ENCODE results near the gene ZNF385B.
"Not testable (repeated sequence)": the region's sequence is repeated elsewhere in the genome, so short reads cannot be mapped to it uniquely, and the experiment has no call there.

The ZNF385B gene

DNA sequence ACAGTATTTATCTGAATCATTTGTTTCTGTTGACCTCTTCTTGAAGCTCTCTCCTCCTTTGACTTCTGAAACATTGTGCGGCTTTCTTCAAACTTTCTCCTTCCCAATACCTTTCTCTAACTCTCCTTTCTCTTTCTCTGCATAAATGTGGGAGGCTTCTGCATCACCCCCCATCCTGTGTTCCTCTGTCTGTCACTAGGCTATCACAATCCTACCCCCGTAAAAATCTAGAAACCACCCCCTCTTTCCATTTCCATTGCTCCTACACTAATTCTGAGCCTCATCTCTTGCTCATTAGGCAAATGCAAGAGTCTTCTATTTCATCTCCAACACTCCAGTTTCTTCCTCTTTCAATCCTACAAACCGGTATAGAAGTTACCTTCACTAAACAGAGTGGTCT, 32.2 kb upstream of the ZNF385B start:
- no peaks in the 10 kb centered on the region for H3F3A ChIP-seq (ENCODE audit: insufficient read depth, low read length)
- no peaks in the 10 kb centered on the region for H3K9me3 ChIP-seq (replicated peaks; ENCODE audit: insufficient read depth, low read length)
- no peaks in the 10 kb centered on the region for H3K9me2 ChIP-seq (replicated peaks; ENCODE audit: insufficient read depth, low read length)
- no peaks in the 10 kb centered on the region for H3K36me3 ChIP-seq (replicated peaks; ENCODE audit: insufficient read depth, low read length)
- TF ChIP-seq CTCF (IDR thresholded peaks at IDR 0.05; ENCODE audit: low read length) (no peak), EZH2 (optimal IDR thresholded peaks at IDR 0.05; ENCODE audit: low read depth, low read length) (no peak), EZH2phosphoT487 (IDR thresholded peaks at IDR 0.05; ENCODE audit: low read length) (no peak)
- peaks cover 5% of the 10 kb centered on the region for H3K4me1 ChIP-seq (ENCODE audit: low read length)
- H3K27me3 ChIP-seq (replicated peaks; ENCODE audit: insufficient read depth, low read length) = no peaks in the 10 kb centered on the region
- no peak overlapping the region for H3K4me2 ChIP-seq (ENCODE audit: low read depth, low read length)
- no peak overlapping the region for H3K9ac ChIP-seq (ENCODE audit: low read length)
- DNase-seq = no peak
- no peaks in the 10 kb centered on the region for H3K79me2 ChIP-seq (ENCODE audit: low read length)
- H2AFZ ChIP-seq (ENCODE audit: low read length) = no peak overlapping the region
- H3K4me3 ChIP-seq (ENCODE audit: low read length) = no peak overlapping the region
- no peak overlapping the region for H3K27ac ChIP-seq (ENCODE audit: low read length)
- no peaks in the 10 kb centered on the region for H4K20me1 ChIP-seq (ENCODE audit: insufficient read depth, low read length)

GRCh38 chr2:179891237-179891636, 29.8 kb upstream of the ZNF385B start:
- no peaks in the 10 kb centered on the region for H3K9me3 ChIP-seq (replicated peaks; ENCODE audit: insufficient read depth, low read length)
- no peaks in the 10 kb centered on the region for H3K79me2 ChIP-seq (ENCODE audit: low read length)
- H3K36me3 ChIP-seq (replicated peaks; ENCODE audit: insufficient read depth, low read length) = no peaks in the 10 kb centered on the region
- no peak overlapping the region for H3K9ac ChIP-seq (ENCODE audit: low read length)
- H2AFZ ChIP-seq (ENCODE audit: low read length) = no peak overlapping the region
- H3K4me1 ChIP-seq (ENCODE audit: low read length) = no peaks in the 10 kb centered on the region
- no peaks in the 10 kb centered on the region for H3F3A ChIP-seq (ENCODE audit: insufficient read depth, low read length)
- no peak for DNase-seq
- H3K4me2 ChIP-seq (ENCODE audit: low read depth, low read length) = no peak overlapping the region
- no peak overlapping the region for H3K27ac ChIP-seq (ENCODE audit: low read length)
- no peak for TF ChIP-seq CTCF (IDR thresholded peaks at IDR 0.05; ENCODE audit: low read length)
- no peak for TF ChIP-seq EZH2 (optimal IDR thresholded peaks at IDR 0.05; ENCODE audit: low read depth, low read length)
- no peak for TF ChIP-seq EZH2phosphoT487 (IDR thresholded peaks at IDR 0.05; ENCODE audit: low read length)
- no peak overlapping the region for H3K4me3 ChIP-seq (ENCODE audit: low read length)
- H3K27me3 ChIP-seq (replicated peaks; ENCODE audit: insufficient read depth, low read length) = no peaks in the 10 kb centered on the region
- H3K9me2 ChIP-seq (replicated peaks; ENCODE audit: insufficient read depth, low read length) = no peaks in the 10 kb centered on the region
- H4K20me1 ChIP-seq (ENCODE audit: insufficient read depth, low read length) = no peaks in the 10 kb centered on the region

DNA sequence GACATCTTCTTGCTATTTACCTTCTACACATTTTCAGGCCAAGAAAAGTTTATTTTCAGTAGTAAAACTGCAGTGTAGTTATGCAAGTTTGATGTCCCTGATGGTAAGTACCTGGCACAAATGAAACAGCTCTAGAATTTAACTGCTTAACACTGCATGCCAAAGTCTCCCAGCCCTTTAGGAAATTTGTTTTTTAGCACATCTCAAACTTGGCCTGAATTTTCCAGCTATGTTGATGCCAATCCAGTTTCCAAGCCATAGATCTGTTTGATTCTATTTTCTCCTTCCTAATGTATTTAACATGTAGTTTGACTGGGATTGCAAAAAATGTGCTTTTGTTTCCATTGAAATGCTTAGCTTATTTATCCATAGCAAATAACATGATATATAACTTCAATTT, 29.3 kb upstream of the ZNF385B start:
- no peaks in the 10 kb centered on the region for H3F3A ChIP-seq (ENCODE audit: insufficient read depth, low read length)
- H3K9ac ChIP-seq (ENCODE audit: low read length) = no peak overlapping the region
- no peaks in the 10 kb centered on the region for H3K9me2 ChIP-seq (replicated peaks; ENCODE audit: insufficient read depth, low read length)
- H3K27ac ChIP-seq (ENCODE audit: low read length) = no peak overlapping the region
- no peak overlapping the region for H3K4me2 ChIP-seq (ENCODE audit: low read depth, low read length)
- H3K36me3 ChIP-seq (replicated peaks; ENCODE audit: insufficient read depth, low read length) = no peaks in the 10 kb centered on the region
- H3K27me3 ChIP-seq (replicated peaks; ENCODE audit: insufficient read depth, low read length) = no peaks in the 10 kb centered on the region
- no peaks in the 10 kb centered on the region for H3K9me3 ChIP-seq (replicated peaks; ENCODE audit: insufficient read depth, low read length)
- no peak overlapping the region for H3K4me3 ChIP-seq (ENCODE audit: low read length)
- TF ChIP-seq CTCF (IDR thresholded peaks at IDR 0.05; ENCODE audit: low read length) (no peak), EZH2phosphoT487 (IDR thresholded peaks at IDR 0.05; ENCODE audit: low read length) (no peak), EZH2 (optimal IDR thresholded peaks at IDR 0.05; ENCODE audit: low read depth, low read length) (no peak)
- H3K79me2 ChIP-seq (ENCODE audit: low read length) = no peaks in the 10 kb centered on the region
- H2AFZ ChIP-seq (ENCODE audit: low read length) = no peak overlapping the region
- no peak for DNase-seq
- H4K20me1 ChIP-seq (ENCODE audit: insufficient read depth, low read length) = no peaks in the 10 kb centered on the region
- no peaks in the 10 kb centered on the region for H3K4me1 ChIP-seq (ENCODE audit: low read length)

DNA sequence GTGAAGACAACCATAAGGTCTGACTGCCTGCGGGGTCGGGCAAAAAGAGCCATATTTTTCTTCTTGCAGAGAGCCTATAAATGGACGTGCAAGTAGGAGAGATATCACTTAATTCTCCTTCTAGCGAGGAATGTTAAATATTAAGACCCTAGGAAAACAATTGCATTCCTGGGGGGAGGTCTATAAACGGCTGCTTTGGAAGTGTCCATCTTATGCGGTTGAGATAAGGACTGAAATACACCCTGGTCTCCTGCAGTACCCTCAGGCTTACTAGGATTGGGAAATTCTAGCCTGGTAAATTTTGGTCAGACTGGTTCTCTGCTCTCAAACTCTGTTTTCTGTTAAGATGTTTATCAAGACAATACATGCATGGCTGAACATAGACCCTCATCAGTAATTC, 27.2 kb upstream of the ZNF385B start:
- H4K20me1 ChIP-seq (ENCODE audit: insufficient read depth, low read length); H3F3A ChIP-seq (ENCODE audit: insufficient read depth, low read length); H3K27ac ChIP-seq (ENCODE audit: low read length); H3K9me2 ChIP-seq (replicated peaks; ENCODE audit: insufficient read depth, low read length); H2AFZ ChIP-seq (ENCODE audit: low read length); H3K9me3 ChIP-seq (replicated peaks; ENCODE audit: insufficient read depth, low read length); H3K27me3 ChIP-seq (replicated peaks; ENCODE audit: insufficient read depth, low read length); H3K4me2 ChIP-seq (ENCODE audit: low read depth, low read length); H3K4me1 ChIP-seq (ENCODE audit: low read length); DNase-seq; H3K4me3 ChIP-seq (ENCODE audit: low read length); H3K79me2 ChIP-seq (ENCODE audit: low read length); H3K36me3 ChIP-seq (replicated peaks; ENCODE audit: insufficient read depth, low read length); H3K9ac ChIP-seq (ENCODE audit: low read length): not testable (repeated sequence)

Data from MM.1S (cell line).